B cell (primary cell): ENCODE measurements around the gene KCNJ12.

Experiments used
- CTCF ChIP-seq: fragments of 200-600 bp; IDR thresholded peaks from one replicate; pipeline ENCODE4 v1.8.0; 2022; ENCODE audit warnings: antibody characterized with exemption, mild to moderate bottlenecking
- EZH2 ChIP-seq: IDR thresholded peaks from 2 replicates; pipeline ENCODE4 v1.6.1; 2012; ENCODE audit warnings: borderline replicate concordance, low read depth, mild to moderate bottlenecking, moderate library complexity, low read length; ENCODE audit not compliant: insufficient read depth, poor library complexity, severe bottlenecking

GRCh38 chr17:21459536-21459935, 83.4 kb downstream of the KCNJ12 start:
- TF ChIP-seq EZH2: no peak
- TF ChIP-seq CTCF: no peak
